Measurements from ENCODE around the gene ADAMTS8.

GRCh38 chr11:130405428-130405827 is 23.0 kb downstream of the ADAMTS8 start:
- TF ChIP-seq CTCF (IDR thresholded peaks at IDR 0.05) (no peak), POLR2AphosphoS5 (IDR thresholded peaks at IDR 0.05; ENCODE audit: low read depth, low read length) (no peak), TCF7L2 (IDR thresholded peaks at IDR 0.05; ENCODE audit: low read depth, low read length) (no peak), SIN3A (IDR thresholded peaks at IDR 0.05; ENCODE audit: borderline replicate concordance, insufficient read depth, low read depth, low read length) (no peak), REST (IDR thresholded peaks at IDR 0.05; ENCODE audit: insufficient read depth in 1 of 2, low read depth in 2 of 2, low read length in 1 of 2) (no peak)
